Activated CD8-positive, alpha-beta T cell treated with anti-CD3 and anti-CD28 coated beads for 36 hours (primary cell): ENCODE results near the gene ARHGEF40. TPM values are rescaled to one million over a fixed set of nuclear protein-coding genes. Genes with fewer than 3 reads are reported as not detected.

ENCODE experiments used
- ATAC-seq: fragments of 200-7000 bp; cut with Tn5 transposase; one replicate; pipeline ENCODE4 v1.10.0; 2021; ENCODE audit warnings: mild to moderate bottlenecking, moderate library complexity
- CTCF ChIA-PET: fragments of 350-600 bp; sonication (Branson Sonifier 250); formaldehyde crosslinking; loops from one replicate; lab custom pipeline; 2021; ENCODE audit warnings: antibody characterized with exemption; lab: Charles Lee
- POLR2A ChIA-PET: fragments of 350-600 bp; sonication (Branson Sonifier 250); formaldehyde crosslinking; loops from one replicate; lab custom pipeline; 2021; ENCODE audit warnings: antibody characterized with exemption; lab: Charles Lee
- DNase-seq: peaks from one replicate; pipeline ENCODE4 v3.0.0-alpha.2; 2020
- H3K27ac Mint-ChIP-seq: one replicate; pipeline ENCODE4 v1.8.0; 2021; ENCODE audit warnings: mild to moderate bottlenecking, mixed read lengths
- H3K27me3 Mint-ChIP-seq: one replicate; pipeline ENCODE4 v1.8.0; 2021; ENCODE audit warnings: mixed read lengths
- H3K36me3 Mint-ChIP-seq: one replicate; pipeline ENCODE4 v1.8.0; 2021; ENCODE audit warnings: low read depth, mixed read lengths
- H3K4me1 Mint-ChIP-seq: one replicate; pipeline ENCODE4 v1.8.0; 2021; ENCODE audit warnings: low read depth, mixed read lengths
- H3K4me3 Mint-ChIP-seq: one replicate; pipeline ENCODE4 v1.8.0; 2021; ENCODE audit warnings: mild to moderate bottlenecking, moderate library complexity, mixed read lengths
- H3K9me3 Mint-ChIP-seq: one replicate; pipeline ENCODE4 v1.8.0; 2021; ENCODE audit warnings: mixed read lengths
- CTCF ChIP-seq: fragments of 200-600 bp; IDR thresholded peaks from one replicate; pipeline ENCODE4 v1.8.0; 2022; ENCODE audit warnings: antibody characterized with exemption, mild to moderate bottlenecking
- intact Hi-C: fragments of 100-400 bp; cut with micrococcal nuclease; formaldehyde crosslinking; loops from one replicate; pipeline ENCODE4 v1.10.0; 2022
- total RNA-seq, 2 experiments: library from RNA; stranded (reverse); gene quantifications; one replicate each; pipeline ENCODE4 v1.2.3, GENCODE V29; 2021

The ARHGEF40 gene
- total RNA-seq, 2 experiments from 2014 or later: 0.18 to 0.23 TPM

- ChIA-PET CTCF (interaction anchor here (0.6 to 5.3 kb wide), 21 partner anchors 9 to 97 kb away, joined by 3 to 121 read pairs (median 5); partner anchors contain the start of genes TMEM253 and TPPP2), POLR2A (interaction anchor here (0.6 to 1.6 kb wide), 2 partner anchors 27 to 29 kb away, joined by 3 to 6 read pairs; no protein-coding TSS in a partner anchor)
- H3K4me1 Mint-ChIP-seq: peaks cover 31% of the 10 kb centered on the region
- DNase-seq (peak; percentile 74), ATAC-seq (peak; percentile 63)
- peaks cover 64% of the 10 kb centered on the region for H3K27me3 Mint-ChIP-seq
- intact Hi-C loops: loop anchor here (2.0 kb wide), 1 partner anchor 38 kb away; no protein-coding TSS in a partner anchor
- H3K9me3 Mint-ChIP-seq: no peaks in the 10 kb centered on the region
- H3K27ac Mint-ChIP-seq: no peak overlapping the region
- peak; percentile 49 for TF ChIP-seq CTCF
- no peaks in the 10 kb centered on the region for H3K36me3 Mint-ChIP-seq
- peak overlapping the region; percentile 62 for H3K4me3 Mint-ChIP-seq
Observed at GRCh38 chr14:21068521-21069387, 1.4 kb upstream of the ARHGEF40 start.

- H3K9me3 Mint-ChIP-seq: no peaks in the 10 kb centered on the region
- ChIA-PET CTCF (interaction anchor here (0.7 to 6.4 kb wide), 17 partner anchors 7 to 55 kb away, joined by 3 to 121 read pairs (median 6); partner anchors contain the start of genes TMEM253 and ZNF219), POLR2A (interaction anchor here (1.3 to 1.6 kb wide), 2 partner anchors 26 to 137 kb away, joined by 3 to 6 read pairs; no protein-coding TSS in a partner anchor)
- peaks cover 31% of the 10 kb centered on the region for H3K4me1 Mint-ChIP-seq
- peak overlapping the region; percentile 62 for H3K4me3 Mint-ChIP-seq
- H3K36me3 Mint-ChIP-seq: no peaks in the 10 kb centered on the region
- TF ChIP-seq CTCF: no peak
- no peak for ATAC-seq
- H3K27me3 Mint-ChIP-seq: peaks cover 64% of the 10 kb centered on the region
- intact Hi-C loops: loop anchor here (2.0 kb wide), 1 partner anchor 37 kb away; no protein-coding TSS in a partner anchor
- H3K27ac Mint-ChIP-seq: no peak overlapping the region
- no peak for DNase-seq
Observed at GRCh38 chr14:21069388-21070082, 569 bp upstream of the ARHGEF40 start.

GRCh38 chr14:21070610-21071224 lies 613 bp downstream of the ARHGEF40 start:
- H3K4me3 Mint-ChIP-seq: peak overlapping the region; percentile 69
- H3K4me1 Mint-ChIP-seq: peaks cover 31% of the 10 kb centered on the region
- DNase-seq (peak; percentile 41), ATAC-seq (peak; percentile 17)
- intact Hi-C loops: no loop called here
- H3K36me3 Mint-ChIP-seq: no peaks in the 10 kb centered on the region
- POLR2A ChIA-PET: interaction anchor here (1.0 to 2.5 kb wide), 6 partner anchors 11 to 136 kb away, joined by 3 to 16 read pairs (median 4); no protein-coding TSS in a partner anchor
- TF ChIP-seq CTCF: no peak
- no peaks in the 10 kb centered on the region for H3K9me3 Mint-ChIP-seq
- CTCF ChIA-PET: interaction anchor here (0.7 to 6.4 kb wide), 15 partner anchors 8 to 100 kb away, joined by 3 to 70 read pairs (median 4); partner anchors contain the start of gene ZNF219
- peaks cover 59% of the 10 kb centered on the region for H3K27me3 Mint-ChIP-seq
- H3K27ac Mint-ChIP-seq: no peak overlapping the region

- peak; percentile 76 for ATAC-seq
- CTCF ChIA-PET: interaction anchor here (0.7 to 6.4 kb wide), 13 partner anchors 9 to 100 kb away, joined by 3 to 70 read pairs (median 6); no protein-coding TSS in a partner anchor
- H3K4me1 Mint-ChIP-seq: peaks cover 31% of the 10 kb centered on the region
Observed at GRCh38 chr14:21071225-21072030, 1.3 kb downstream of the ARHGEF40 start.

More at GRCh38 chr14:21071225-21072030, 1.3 kb downstream of the ARHGEF40 start:
- Mint-ChIP-seq H3K27me3 (peaks cover 56% of the 10 kb centered on the region), H3K9me3 (no peaks in the 10 kb centered on the region), H3K36me3 (no peaks in the 10 kb centered on the region), H3K4me3 (peak overlapping the region; percentile 69), H3K27ac (no peak overlapping the region)
- intact Hi-C loops: no loop called here
- DNase-seq: peak; percentile 76
- no peak for TF ChIP-seq CTCF
- POLR2A ChIA-PET: interaction anchor here (1.2 to 2.5 kb wide), 4 partner anchors 10 to 33 kb away, joined by 3 to 16 read pairs (median 7); no protein-coding TSS in a partner anchor
